Ascending aorta (tissue), 2 donors: ENCODE data around the gene CD226. TPM values are rescaled to one million over a fixed set of nuclear protein-coding genes. Genes with fewer than 3 reads are reported as not detected.

ENCODE experiments used
- DNase-seq, 2 donors: peaks; one replicate each; pipeline ENCODE4 v3.0.0-alpha.2; 2019; ENCODE audit warnings: low spot score in 2 of 2
- H3K27ac ChIP-seq, 2 donors: fragments of 200-600 bp; sonication (generic); one replicate each; pipeline ENCODE4 v1.5.1; 2016 to 2017; ENCODE audit warnings: mild to moderate bottlenecking in 1 of 2
- H3K27me3 ChIP-seq: fragments of 200-600 bp; sonication (generic); one replicate; pipeline ENCODE4 v1.5.1; 2017
- H3K36me3 ChIP-seq, 2 donors: fragments of 200-600 bp; sonication (generic); one replicate each; pipeline ENCODE4 v1.5.1; 2016
- H3K4me1 ChIP-seq, 2 donors: fragments of 200-600 bp; sonication (generic); one replicate each; pipeline ENCODE4 v1.5.1; 2016 to 2017; ENCODE audit warnings: mild to moderate bottlenecking in 1 of 2
- H3K4me3 ChIP-seq, 2 donors: fragments of 200-600 bp; sonication (generic); one replicate each; pipeline ENCODE4 v1.5.1; 2016 to 2017; ENCODE audit warnings: mild to moderate bottlenecking in 1 of 2
- H3K9me3 ChIP-seq, 2 donors: fragments of 200-600 bp; sonication (generic); one replicate each; pipeline ENCODE4 v1.5.1; 2016
- intact Hi-C: fragments of 100-400 bp; cut with DNase I; formaldehyde crosslinking; loops from one replicate; pipeline ENCODE4 v1.15.1; 2023
- total RNA-seq: library from RNA; depleted of rRNA; stranded (reverse); fragments of >200 nt; gene quantifications from one replicate; pipeline ENCODE4 v1.1.0, GENCODE V29; 2016
- TF ChIP-seq, protein P1 (sequence below), 3 experiments: fragments of 200-600 bp in 2 of 3; fragments of 450-650 bp in 1 of 3; sonication (generic) in 2 of 3; IDR thresholded peaks; one replicate each; pipeline ENCODE4 v1.5.1; 2016 to 2019; ENCODE audit warnings: antibody characterized with exemption in 3 of 3, mild to moderate bottlenecking in 1 of 3, moderate library complexity in 1 of 3

The CD226 gene
- total RNA-seq, 1 donor from 2014 or later: 3.3 TPM

DNA sequence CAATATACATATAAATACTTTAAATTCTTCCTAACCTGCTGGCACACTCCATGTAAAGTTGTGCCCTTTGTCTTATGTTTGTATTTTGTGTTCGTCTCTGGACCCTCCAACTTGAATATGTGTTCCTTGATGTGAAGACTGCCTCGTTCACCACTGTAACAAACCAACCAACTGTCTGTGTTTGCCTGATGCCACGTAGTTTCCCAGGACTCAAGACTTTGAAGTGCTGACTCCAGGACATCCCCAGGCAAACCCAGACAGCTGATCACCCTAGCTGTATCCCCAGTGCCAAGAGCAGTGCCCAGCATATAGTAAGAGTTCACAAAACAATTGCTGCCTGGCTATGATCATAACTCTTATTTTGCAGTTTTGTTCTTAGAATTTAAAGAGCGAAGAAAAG, 15.5 kb upstream of the CD226 start:
- TF ChIP-seq, protein P1, sequence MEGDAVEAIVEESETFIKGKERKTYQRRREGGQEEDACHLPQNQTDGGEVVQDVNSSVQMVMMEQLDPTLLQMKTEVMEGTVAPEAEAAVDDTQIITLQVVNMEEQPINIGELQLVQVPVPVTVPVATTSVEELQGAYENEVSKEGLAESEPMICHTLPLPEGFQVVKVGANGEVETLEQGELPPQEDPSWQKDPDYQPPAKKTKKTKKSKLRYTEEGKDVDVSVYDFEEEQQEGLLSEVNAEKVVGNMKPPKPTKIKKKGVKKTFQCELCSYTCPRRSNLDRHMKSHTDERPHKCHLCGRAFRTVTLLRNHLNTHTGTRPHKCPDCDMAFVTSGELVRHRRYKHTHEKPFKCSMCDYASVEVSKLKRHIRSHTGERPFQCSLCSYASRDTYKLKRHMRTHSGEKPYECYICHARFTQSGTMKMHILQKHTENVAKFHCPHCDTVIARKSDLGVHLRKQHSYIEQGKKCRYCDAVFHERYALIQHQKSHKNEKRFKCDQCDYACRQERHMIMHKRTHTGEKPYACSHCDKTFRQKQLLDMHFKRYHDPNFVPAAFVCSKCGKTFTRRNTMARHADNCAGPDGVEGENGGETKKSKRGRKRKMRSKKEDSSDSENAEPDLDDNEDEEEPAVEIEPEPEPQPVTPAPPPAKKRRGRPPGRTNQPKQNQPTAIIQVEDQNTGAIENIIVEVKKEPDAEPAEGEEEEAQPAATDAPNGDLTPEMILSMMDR (IDR thresholded peaks at IDR 0.05): no peak
- H3K4me3 ChIP-seq: no peak overlapping the region
- no peaks in the 10 kb centered on the region for H3K4me1 ChIP-seq
- H3K9me3 ChIP-seq: no peaks in the 10 kb centered on the region
- H3K27me3 ChIP-seq: no peaks in the 10 kb centered on the region
- H3K36me3 ChIP-seq: no peaks in the 10 kb centered on the region
- no peak for DNase-seq
- intact Hi-C loops: no loop called here
- H3K27ac ChIP-seq: no peak overlapping the region

DNA sequence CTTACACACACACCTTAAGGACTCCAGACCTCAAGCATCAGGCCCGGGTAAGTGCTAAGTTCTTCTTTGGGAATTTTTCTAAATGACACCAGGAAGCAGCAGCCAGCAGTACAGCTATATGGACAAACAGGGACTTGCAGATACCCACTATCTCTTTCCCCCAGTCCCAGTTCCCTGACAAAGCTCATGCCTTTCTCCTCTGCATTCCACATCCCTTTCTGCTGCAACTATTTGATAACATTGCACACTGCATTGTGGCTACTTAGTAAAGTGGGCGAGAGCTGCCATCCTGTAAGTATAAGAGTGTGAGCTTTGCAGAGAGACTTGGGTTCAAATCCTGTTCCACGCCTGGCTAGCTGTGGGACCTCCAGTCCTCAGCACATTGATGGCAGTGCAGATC, 14.0 kb upstream of the CD226 start:
- H3K27me3 ChIP-seq: no peaks in the 10 kb centered on the region
- TF ChIP-seq, protein P1 (IDR thresholded peaks at IDR 0.05): no peak
- H3K4me3 ChIP-seq: no peak overlapping the region
- intact Hi-C loops: no loop called here
- H3K4me1 ChIP-seq: no peaks in the 10 kb centered on the region
- H3K36me3 ChIP-seq: no peaks in the 10 kb centered on the region
- H3K9me3 ChIP-seq: no peaks in the 10 kb centered on the region
- H3K27ac ChIP-seq: no peak overlapping the region
- DNase-seq: no peak

DNA sequence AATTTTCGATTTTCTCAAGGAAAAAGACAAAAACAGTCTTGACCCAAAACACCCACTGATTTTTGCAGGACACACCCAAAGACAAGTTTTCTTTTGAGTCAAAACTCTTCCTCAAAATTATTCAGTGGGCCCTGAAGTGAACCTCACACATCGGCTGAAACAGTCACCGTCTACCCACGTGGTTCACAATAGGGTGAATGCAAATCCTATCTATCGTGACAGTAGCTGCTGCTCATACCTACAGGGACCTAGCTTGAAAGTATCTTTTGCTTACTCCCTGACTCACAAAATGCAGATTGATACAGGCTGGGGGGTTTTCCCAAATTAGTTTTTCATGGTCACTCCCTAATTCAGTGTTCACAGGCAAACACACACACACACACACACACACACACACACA, 10.7 kb upstream of the CD226 start:
- Histone ChIP-seq H3K4me3 (no peak overlapping the region), H3K36me3 (no peaks in the 10 kb centered on the region), H3K4me1 (no peaks in the 10 kb centered on the region), H3K27me3 (no peaks in the 10 kb centered on the region), H3K9me3 (no peaks in the 10 kb centered on the region), H3K27ac (no peak overlapping the region)
- DNase-seq: no peak
- intact Hi-C loops: no loop called here
- TF ChIP-seq, protein P1 (IDR thresholded peaks at IDR 0.05): no peak

DNA sequence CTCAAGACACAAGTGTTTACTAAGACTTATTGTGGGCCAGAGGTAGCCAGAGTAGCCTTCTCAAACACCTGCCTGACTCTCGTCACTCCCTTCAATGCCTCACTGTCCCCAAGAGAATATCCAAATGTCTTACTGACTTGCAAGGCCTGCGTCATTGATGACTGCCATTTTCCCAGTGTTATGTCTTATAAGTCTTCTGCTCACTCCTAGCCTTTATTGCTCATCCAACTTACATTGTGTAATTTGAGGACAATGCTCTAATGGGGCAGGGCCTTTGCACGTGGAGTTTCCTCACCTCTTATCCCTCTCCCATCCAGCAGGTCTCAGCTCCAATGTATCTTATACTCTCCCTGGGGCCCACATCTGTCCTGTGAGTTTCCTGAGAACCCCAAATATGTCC, 10.1 kb upstream of the CD226 start:
- Histone ChIP-seq H3K36me3 (no peaks in the 10 kb centered on the region), H3K4me3 (no peak overlapping the region), H3K9me3 (no peaks in the 10 kb centered on the region), H3K27ac (no peak overlapping the region), H3K27me3 (no peaks in the 10 kb centered on the region), H3K4me1 (no peaks in the 10 kb centered on the region)
- TF ChIP-seq, protein P1 (IDR thresholded peaks at IDR 0.05): no peak
- DNase-seq: no peak
- intact Hi-C loops: no loop called here

DNA sequence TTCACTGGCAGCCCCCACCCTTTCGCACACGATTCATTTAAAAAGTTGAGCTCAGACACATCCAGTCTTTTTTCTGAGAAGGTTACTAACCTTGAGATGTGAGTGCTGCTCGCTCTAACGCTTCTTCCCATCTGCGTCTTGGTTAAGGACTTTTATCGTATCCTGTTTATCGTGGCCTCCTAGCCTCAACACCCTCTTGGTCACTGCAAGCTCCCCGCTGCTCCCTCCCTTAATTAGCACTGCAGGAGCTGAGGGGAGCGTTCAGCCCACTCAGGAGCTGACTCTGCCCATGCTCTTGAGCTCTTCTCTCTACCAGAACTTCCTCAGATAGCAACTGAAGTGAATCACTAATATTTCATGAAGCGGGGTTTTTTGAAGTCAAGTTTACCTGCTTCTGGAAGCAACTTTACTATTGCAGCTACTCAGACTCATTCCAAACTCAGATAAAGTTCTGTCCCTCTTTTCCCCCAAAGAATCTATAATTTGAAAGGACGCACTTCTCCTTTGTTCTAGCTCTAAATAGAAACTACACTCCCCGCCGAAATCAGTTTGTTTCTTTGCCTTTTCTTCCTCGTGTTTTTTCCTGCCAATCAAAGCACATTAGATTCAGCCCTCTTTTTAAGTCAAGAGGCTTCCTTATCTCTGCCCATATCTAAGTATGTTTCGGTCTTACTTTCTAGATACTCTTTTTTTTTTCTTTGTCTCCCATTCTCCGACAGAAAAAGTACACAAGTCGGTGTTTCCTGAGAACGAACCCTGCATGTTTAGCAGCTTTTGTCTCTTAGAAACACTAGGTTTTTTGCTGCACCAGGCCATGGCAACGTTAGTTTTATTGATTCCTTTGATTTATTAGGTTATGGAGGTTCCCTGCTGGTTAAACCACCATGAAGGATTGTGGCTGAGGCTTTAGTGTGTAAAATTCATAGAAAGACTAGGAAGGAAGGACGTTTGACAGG, 9.3 kb upstream of the CD226 start:
- Histone ChIP-seq H3K27me3 (no peaks in the 10 kb centered on the region), H3K4me1 (no peaks in the 10 kb centered on the region), H3K27ac (no peak overlapping the region), H3K4me3 (no peak overlapping the region), H3K36me3 (no peaks in the 10 kb centered on the region), H3K9me3 (no peaks in the 10 kb centered on the region)
- no peak for DNase-seq
- intact Hi-C loops: no loop called here
- TF ChIP-seq, protein P1 (IDR thresholded peaks at IDR 0.05): no peak
